ENCODE measurements around the gene OR52K1.
A peak's percentile ranks its signal among the peaks of the same experiment; 100 is the strongest.

Gene OR52K1

DNA sequence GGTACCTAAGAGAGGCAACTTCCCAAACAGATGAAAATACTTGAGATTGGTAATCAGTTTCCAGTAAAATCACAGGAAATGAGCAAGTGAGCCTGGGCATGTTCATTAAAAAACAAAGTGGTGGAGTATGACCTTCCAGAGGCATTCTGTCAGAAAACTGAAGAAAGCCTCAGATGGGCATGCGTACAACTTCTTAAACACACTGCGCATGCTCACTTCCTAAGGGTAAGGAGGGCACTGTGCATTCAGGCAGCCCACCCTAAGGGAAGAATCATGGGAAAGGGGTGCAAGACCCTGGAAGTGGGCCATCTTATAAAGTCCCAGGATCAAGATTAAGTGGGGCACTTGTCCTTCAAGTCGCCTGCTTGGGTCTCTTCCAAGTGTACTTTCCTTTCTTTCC, 29.3 kb upstream of the OR52K1 start:
- ChIA-PET CTCF (interaction anchor here (0.7 kb wide), 1 partner anchor 276 kb away, joined by 4 read pairs; no protein-coding TSS in a partner anchor), POLR2A (ENCODE audit: low non-redundant PET) (no interaction called here)
- DNase-seq (ENCODE audit: low spot score), result no peak
- no peak overlapping the region for H3K27ac ChIP-seq
- TF ChIP-seq, protein P1, sequence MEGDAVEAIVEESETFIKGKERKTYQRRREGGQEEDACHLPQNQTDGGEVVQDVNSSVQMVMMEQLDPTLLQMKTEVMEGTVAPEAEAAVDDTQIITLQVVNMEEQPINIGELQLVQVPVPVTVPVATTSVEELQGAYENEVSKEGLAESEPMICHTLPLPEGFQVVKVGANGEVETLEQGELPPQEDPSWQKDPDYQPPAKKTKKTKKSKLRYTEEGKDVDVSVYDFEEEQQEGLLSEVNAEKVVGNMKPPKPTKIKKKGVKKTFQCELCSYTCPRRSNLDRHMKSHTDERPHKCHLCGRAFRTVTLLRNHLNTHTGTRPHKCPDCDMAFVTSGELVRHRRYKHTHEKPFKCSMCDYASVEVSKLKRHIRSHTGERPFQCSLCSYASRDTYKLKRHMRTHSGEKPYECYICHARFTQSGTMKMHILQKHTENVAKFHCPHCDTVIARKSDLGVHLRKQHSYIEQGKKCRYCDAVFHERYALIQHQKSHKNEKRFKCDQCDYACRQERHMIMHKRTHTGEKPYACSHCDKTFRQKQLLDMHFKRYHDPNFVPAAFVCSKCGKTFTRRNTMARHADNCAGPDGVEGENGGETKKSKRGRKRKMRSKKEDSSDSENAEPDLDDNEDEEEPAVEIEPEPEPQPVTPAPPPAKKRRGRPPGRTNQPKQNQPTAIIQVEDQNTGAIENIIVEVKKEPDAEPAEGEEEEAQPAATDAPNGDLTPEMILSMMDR (conservative IDR thresholded peaks at IDR 0.05; ENCODE audit: low read depth), result no peak

DNA sequence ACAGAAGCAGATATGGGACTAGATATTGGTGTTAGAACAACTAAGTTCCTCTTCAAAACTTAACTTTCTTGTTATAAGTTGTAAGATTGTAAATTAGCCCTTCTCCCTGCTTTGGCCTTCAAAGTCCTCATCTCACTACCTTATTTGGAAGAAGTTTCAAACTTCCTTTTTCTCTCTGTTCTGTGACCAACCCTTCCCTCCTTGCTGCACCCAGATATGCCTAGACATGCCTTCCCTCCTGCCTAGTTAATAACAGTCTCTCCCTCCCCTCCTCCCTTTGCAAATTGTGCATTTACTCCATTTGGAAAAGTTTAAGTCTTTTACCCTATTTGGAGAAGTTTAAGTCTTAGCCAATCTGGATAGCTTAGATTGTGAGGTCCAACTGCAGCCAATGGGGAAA, 28.4 kb upstream of the OR52K1 start:
- no peak overlapping the region for H3K27ac ChIP-seq
- CTCF ChIA-PET, result interaction anchor here (0.7 kb wide), 1 partner anchor 276 kb away, joined by 4 read pairs; no protein-coding TSS in a partner anchor
- no peak for DNase-seq (ENCODE audit: low spot score)
- POLR2A ChIA-PET (ENCODE audit: low non-redundant PET), result no interaction called here
- TF ChIP-seq, protein P1 (conservative IDR thresholded peaks at IDR 0.05; ENCODE audit: low read depth), result no peak

DNA sequence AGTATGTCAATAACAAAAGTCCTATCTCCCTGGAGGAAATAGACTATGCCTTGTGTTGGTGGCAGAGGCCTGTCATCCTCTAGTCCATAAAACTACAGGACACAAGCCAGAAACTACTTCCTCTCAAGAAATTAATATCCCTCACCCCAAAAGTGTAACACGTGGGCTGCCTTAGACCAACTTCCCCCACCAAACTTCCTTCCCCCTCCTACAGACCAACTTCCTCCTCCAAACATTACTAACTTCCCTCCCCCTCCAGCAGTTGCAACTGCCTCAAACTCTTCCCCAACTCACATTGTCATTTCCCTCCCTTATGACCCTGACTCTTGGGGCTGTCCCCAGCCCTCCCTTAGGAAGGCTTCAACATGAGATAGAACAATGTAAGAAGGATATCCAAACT, 27.0 kb upstream of the OR52K1 start:
- ChIA-PET CTCF (no interaction called here), POLR2A (ENCODE audit: low non-redundant PET) (no interaction called here)
- DNase-seq (ENCODE audit: low spot score), result no peak
- H3K27ac ChIP-seq, result no peak overlapping the region
- TF ChIP-seq, protein P1 (conservative IDR thresholded peaks at IDR 0.05; ENCODE audit: low read depth), result no peak

DNA sequence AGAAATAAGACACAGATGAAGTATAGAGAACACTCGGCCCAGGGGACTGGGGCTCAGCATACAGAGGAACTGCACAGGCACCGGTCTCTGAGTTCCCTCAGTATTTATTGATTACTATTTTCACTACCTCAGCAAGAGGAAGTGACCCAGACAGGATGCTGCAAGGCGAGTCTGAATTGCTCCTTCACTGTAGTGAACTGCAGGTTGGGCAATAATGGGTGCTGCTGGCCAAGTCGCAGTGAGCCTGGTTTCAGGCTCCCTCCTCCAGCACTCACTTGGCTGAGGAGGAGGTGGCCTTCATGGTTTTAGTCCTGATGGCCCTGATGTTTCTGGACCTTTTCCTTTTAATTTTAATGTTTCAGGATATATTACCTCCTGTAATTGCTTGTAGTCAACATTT, 22.9 kb upstream of the OR52K1 start:
- POLR2A ChIA-PET (ENCODE audit: low non-redundant PET), result no interaction called here
- CTCF ChIA-PET, result no interaction called here
- DNase-seq (ENCODE audit: low spot score), result no peak
- H3K27ac ChIP-seq, result no peak overlapping the region
- TF ChIP-seq, protein P1 (conservative IDR thresholded peaks at IDR 0.05; ENCODE audit: low read depth), result no peak

DNA sequence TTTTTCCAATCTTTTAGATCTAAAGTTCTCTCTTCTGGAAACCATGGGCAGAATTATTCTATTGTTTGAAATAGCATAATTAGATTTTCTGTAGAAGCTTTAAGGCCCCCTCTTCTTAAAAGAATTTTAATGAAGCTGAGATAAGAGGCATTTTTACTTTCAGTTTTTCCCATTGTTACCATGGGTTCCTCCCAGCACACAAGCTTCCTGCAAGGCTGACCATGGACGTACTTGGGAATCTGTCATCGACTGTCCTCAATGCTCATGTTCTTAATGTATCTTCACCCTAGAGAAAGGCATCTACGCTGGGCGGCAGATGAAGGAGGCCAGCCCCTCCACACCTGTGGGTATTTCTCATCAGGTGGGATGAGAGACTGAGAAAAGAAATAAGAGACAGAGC, 22.3 kb upstream of the OR52K1 start:
- ChIA-PET POLR2A (ENCODE audit: low non-redundant PET) (no interaction called here), CTCF (no interaction called here)
- DNase-seq (ENCODE audit: low spot score), result no peak
- TF ChIP-seq, protein P1 (conservative IDR thresholded peaks at IDR 0.05; ENCODE audit: low read depth), result no peak
- no peak overlapping the region for H3K27ac ChIP-seq

DNA sequence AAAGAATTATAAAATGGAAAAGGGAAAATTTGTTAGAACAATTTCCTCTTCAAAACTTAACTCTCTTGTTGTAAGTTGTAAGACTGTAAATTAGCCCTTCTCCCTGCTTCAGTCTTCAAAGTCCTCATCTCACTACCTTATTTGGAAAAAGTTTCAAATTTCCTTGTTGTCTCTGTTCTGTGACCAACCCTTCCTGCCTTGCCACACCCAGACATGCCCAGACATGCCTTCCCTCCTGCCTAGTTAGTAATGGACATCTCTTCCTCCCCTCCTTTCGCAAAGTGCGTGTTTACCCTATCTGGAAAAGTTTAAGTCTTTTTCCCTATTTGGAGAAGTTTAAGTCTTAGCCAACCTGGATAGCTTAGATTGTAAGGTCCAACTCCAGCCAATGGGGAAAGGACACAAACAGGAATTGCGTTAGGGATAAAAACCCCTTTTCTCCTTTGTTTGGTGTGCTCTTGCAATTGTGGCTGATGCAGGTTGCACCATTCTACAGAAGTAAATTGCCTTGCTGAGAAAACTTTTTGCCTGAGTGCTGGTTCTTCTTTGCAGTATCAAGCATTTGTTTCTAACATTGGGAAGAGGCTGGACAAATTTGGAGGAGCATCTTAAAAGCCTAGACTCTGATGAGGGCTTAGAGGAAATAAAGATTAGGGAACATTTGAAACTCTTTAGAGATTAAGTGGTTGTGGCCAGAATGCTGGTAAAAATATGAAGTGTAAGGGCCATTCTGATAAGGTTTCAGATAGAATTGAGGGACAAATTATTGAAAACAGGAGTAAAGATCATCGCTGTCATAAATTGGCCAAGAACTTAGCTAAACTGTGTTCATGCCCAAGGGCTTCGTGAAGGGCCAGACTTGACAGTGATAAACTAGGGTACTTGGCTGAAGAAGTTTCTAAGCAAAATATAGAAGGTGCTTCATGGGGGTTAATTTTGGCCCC, 18.0 kb upstream of the OR52K1 start:
- TF ChIP-seq, protein P1 (conservative IDR thresholded peaks at IDR 0.05; ENCODE audit: low read depth), result no peak
- ChIA-PET POLR2A (ENCODE audit: low non-redundant PET) (no interaction called here), CTCF (no interaction called here)
- no peak overlapping the region for H3K27ac ChIP-seq
- peak; percentile 29 for DNase-seq (ENCODE audit: low spot score)

All from RWPE1 (cell line).